ELF-1 (cell line): ENCODE results near the gene SEMA4C.
A peak's percentile ranks its signal among the peaks of the same experiment; 100 is the strongest.

ENCODE experiments used
- DNase-seq: peaks from one replicate; pipeline ENCODE4 v3.0.0-alpha.2; 2016; ENCODE audit warnings: low read depth, low spot score

Gene SEMA4C

GRCh38 chr2:96843538-96844268 lies 26.2 kb downstream of the SEMA4C start, which contains the start of gene ANKRD23:
ANKRD23 (minus strand) TSS chr2:96844021; CDS start chr2:96843992, 29 bp downstream.
- DNase-seq, result no peak

- DNase-seq, result peak; percentile 76
These were observed 27.3 kb downstream of the SEMA4C start for GRCh38 chr2:96842600-96842999.

- no peak for DNase-seq
These were observed 28.0 kb downstream of the SEMA4C start for GRCh38 chr2:96841701-96842495.

- DNase-seq, result no peak
These were observed 29.7 kb downstream of the SEMA4C start for GRCh38 chr2:96839875-96840850.

- DNase-seq, result peak; percentile 62
These were observed 30.5 kb downstream of the SEMA4C start for GRCh38 chr2:96839293-96839874.

- DNase-seq, result no peak
These were observed 31.3 kb downstream of the SEMA4C start for GRCh38 chr2:96838345-96839292.

GRCh38 chr2:96837575-96837974 lies 32.3 kb downstream of the SEMA4C start:
- DNase-seq, result peak; percentile 72

- DNase-seq, result no peak
These were observed 34.0 kb downstream of the SEMA4C start for GRCh38 chr2:96835830-96836229.

- DNase-seq, result peak; percentile 95
These were observed 36.9 kb downstream of the SEMA4C start for GRCh38 chr2:96832754-96833507.

GRCh38 chr2:96832408-96832753 lies 37.5 kb downstream of the SEMA4C start:
- no peak for DNase-seq

GRCh38 chr2:96831679-96832078 lies 38.2 kb downstream of the SEMA4C start:
- peak; percentile 61 for DNase-seq

GRCh38 chr2:96830044-96830562 lies 39.8 kb downstream of the SEMA4C start:
- no peak for DNase-seq

- DNase-seq, result no peak
These were observed 41.0 kb downstream of the SEMA4C start for GRCh38 chr2:96828874-96829273.

GRCh38 chr2:96828436-96828835 lies 41.4 kb downstream of the SEMA4C start:
- no peak for DNase-seq

GRCh38 chr2:96826546-96827278 lies 43.2 kb downstream of the SEMA4C start:
- no peak for DNase-seq

- DNase-seq, result no peak
These were observed 44.8 kb downstream of the SEMA4C start for GRCh38 chr2:96825057-96825456.

- no peak for DNase-seq
These were observed 45.6 kb downstream of the SEMA4C start for GRCh38 chr2:96824079-96824870.

- no peak for DNase-seq
These were observed 46.7 kb downstream of the SEMA4C start for GRCh38 chr2:96823198-96823597.
